OCI-LY1 (cell line): ENCODE data around the gene COPA.

Experiments used
- H2AFZ ChIP-seq: fragments of 200-600 bp; sonication (generic), shearing (Covaris generic); 2 replicates; pipeline ENCODE4 v1.6.0; 2014; ENCODE audit warnings: antibody characterized with exemption, mild to moderate bottlenecking, low read length
- H3F3A ChIP-seq: fragments of 200-600 bp; sonication (generic), shearing (Covaris generic); 2 replicates; pipeline ENCODE4 v1.6.0; 2014; ENCODE audit warnings: mild to moderate bottlenecking, antibody characterized with exemption, low read length, moderate library complexity; ENCODE audit not compliant: insufficient read depth
- H3K27ac ChIP-seq: fragments of 200-600 bp; sonication (generic); 2 replicates; pipeline ENCODE4 v1.5.1; 2014; ENCODE audit warnings: low read length, mixed run types, mild to moderate bottlenecking, low read depth; ENCODE audit not compliant: poor library complexity, severe bottlenecking
- H3K27me3 ChIP-seq: fragments of 200-600 bp; sonication (generic); 2 replicates; pipeline ENCODE4 v1.6.0; 2014; ENCODE audit warnings: antibody characterized with exemption, mild to moderate bottlenecking, low read length, moderate library complexity; ENCODE audit not compliant: insufficient read depth
- H3K36me3 ChIP-seq: fragments of 200-600 bp; sonication (generic); 2 replicates; pipeline ENCODE4 v1.6.1; 2014; ENCODE audit warnings: mild to moderate bottlenecking, antibody characterized with exemption, low read length, moderate library complexity, mixed read lengths; ENCODE audit not compliant: insufficient read depth
- H3K4me1 ChIP-seq: fragments of 200-600 bp; sonication (generic); 2 replicates; pipeline ENCODE4 v1.5.1; 2014; ENCODE audit warnings: mild to moderate bottlenecking, low read length, moderate library complexity; ENCODE audit not compliant: insufficient read depth, severe bottlenecking
- H3K4me2 ChIP-seq: fragments of 200-600 bp; sonication (generic), shearing (Covaris generic); 2 replicates; pipeline ENCODE4 v1.6.1; 2014; ENCODE audit warnings: low read length
- H3K4me3 ChIP-seq: fragments of 200-600 bp; sonication (generic); 2 replicates; pipeline ENCODE4 v1.5.1; 2014; ENCODE audit warnings: low read length, low read depth, mild to moderate bottlenecking, mixed read lengths; ENCODE audit not compliant: poor library complexity, severe bottlenecking
- H3K79me2 ChIP-seq: fragments of 200-600 bp; shearing (Covaris generic); 2 replicates; pipeline ENCODE4 v1.6.1; 2016; ENCODE audit warnings: mixed run types, low read length, mixed read lengths; ENCODE audit not compliant: insufficient read depth
- H3K9ac ChIP-seq: fragments of 200-600 bp; sonication (generic), shearing (Covaris generic); 2 replicates; pipeline ENCODE4 v1.6.1; 2014; ENCODE audit warnings: mild to moderate bottlenecking, low read length, mixed read lengths
- H3K9me2 ChIP-seq: fragments of 200-600 bp; sonication (generic), shearing (Covaris generic); 2 replicates; pipeline ENCODE4 v1.6.1; 2014; ENCODE audit warnings: low read depth, mild to moderate bottlenecking, low read length, mixed read lengths
- H3K9me3 ChIP-seq: fragments of 200-600 bp; shearing (Covaris generic); 2 replicates; pipeline ENCODE4 v1.6.1; 2014; ENCODE audit warnings: low read length, mixed read lengths
- H4K20me1 ChIP-seq: fragments of 200-600 bp; sonication (generic), shearing (Covaris generic); 2 replicates; pipeline ENCODE4 v1.6.0; 2016; ENCODE audit warnings: mild to moderate bottlenecking, low read length; ENCODE audit not compliant: insufficient read depth
- EZH2 ChIP-seq: fragments of 200-600 bp; sonication (generic), shearing (Covaris generic); IDR thresholded peaks from 2 replicates; pipeline ENCODE4 v1.8.0; 2017; ENCODE audit warnings: borderline replicate concordance, mixed run types, mild to moderate bottlenecking, antibody characterized with exemption, low read length, moderate library complexity, mixed read lengths
- TF ChIP-seq, protein P1 (sequence below): fragments of 200-600 bp; sonication (generic), shearing (Covaris generic); IDR thresholded peaks from 2 replicates; pipeline ENCODE4 v1.5.1; 2017; ENCODE audit warnings: mild to moderate bottlenecking, antibody characterized with exemption, low read length, moderate library complexity, mixed read lengths

The COPA gene

DNA sequence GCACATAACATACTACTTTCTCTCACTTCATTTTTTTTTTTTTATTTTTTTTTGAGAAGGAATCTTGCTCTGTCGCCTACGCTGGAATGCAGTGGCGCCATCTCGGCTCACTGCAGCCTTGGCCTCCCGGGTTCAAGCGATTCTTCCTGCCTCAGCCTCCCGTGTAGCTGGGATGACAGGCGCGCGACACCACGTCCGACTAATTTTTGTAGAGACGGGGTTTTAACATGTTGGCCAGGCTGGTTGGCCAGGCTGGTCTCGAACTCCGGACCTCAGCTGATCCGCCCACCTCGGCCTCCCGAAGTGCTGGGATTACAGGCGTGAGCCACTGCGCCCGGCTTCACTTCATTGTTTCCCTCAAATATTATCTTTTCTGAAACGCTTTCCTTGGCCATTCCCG, 57.5 kb downstream of the COPA start:
- Histone ChIP-seq H3K9me3 (no peaks in the 10 kb centered on the region), H2AFZ (no peak overlapping the region), H3K4me1 (peaks cover 17% of the 10 kb centered on the region), H4K20me1 (no peaks in the 10 kb centered on the region), H3K79me2 (0 out of 2 replicates have a peak, but pooled peaks cover 5% of the 10 kb centered on the region), H3K36me3 (peaks cover 40% of the 10 kb centered on the region), H3K9me2 (no peaks in the 10 kb centered on the region), H3K4me3 (peak overlapping the region; percentile 81), H3K9ac (no peak overlapping the region), H3K27ac (no peak overlapping the region), H3K27me3 (no peaks in the 10 kb centered on the region), H3K4me2 (peak overlapping the region; percentile 98), H3F3A (0 out of 2 replicates have a peak, but pooled peaks cover 5% of the 10 kb centered on the region)
- TF ChIP-seq, protein P1, sequence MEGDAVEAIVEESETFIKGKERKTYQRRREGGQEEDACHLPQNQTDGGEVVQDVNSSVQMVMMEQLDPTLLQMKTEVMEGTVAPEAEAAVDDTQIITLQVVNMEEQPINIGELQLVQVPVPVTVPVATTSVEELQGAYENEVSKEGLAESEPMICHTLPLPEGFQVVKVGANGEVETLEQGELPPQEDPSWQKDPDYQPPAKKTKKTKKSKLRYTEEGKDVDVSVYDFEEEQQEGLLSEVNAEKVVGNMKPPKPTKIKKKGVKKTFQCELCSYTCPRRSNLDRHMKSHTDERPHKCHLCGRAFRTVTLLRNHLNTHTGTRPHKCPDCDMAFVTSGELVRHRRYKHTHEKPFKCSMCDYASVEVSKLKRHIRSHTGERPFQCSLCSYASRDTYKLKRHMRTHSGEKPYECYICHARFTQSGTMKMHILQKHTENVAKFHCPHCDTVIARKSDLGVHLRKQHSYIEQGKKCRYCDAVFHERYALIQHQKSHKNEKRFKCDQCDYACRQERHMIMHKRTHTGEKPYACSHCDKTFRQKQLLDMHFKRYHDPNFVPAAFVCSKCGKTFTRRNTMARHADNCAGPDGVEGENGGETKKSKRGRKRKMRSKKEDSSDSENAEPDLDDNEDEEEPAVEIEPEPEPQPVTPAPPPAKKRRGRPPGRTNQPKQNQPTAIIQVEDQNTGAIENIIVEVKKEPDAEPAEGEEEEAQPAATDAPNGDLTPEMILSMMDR, result no peak
- no peak for TF ChIP-seq EZH2

DNA sequence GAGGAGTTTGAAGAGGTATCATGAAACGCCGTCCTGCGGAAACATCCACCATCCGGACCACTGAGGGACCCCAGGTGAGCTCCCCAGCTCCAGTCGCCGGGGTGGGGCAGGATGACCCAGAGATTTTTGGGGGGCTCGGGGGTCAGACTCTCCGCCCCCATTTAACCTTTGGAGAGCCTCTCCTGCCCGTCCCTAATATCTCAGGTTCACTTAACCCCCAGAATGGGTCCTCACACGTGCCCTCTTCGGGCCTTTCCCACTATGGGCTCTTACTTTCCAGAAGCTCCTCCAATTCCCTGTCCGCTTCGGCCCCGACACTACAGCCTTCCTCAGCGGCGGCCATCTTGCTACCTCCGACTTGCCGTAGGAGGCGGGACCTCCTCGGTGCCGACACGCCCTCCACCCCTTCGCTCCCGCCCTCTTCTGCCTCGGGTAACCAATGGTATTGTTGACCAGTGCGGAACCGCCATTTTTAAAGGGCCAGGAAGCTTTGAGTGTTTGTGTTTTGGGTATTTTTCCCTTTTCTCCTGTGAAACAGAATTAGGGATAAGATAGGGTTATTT, 58.2 kb downstream of the COPA start, which contains the start of gene PEX19:
TSS of gene PEX19 (minus strand) at position 352 of the 563 bp plus-strand sequence. CDS start at position 343, 9 bp downstream.
- peak within 1 kb of the TSS; percentile 98 for H3K4me2 ChIP-seq
- peaks cover 40% of the 10 kb centered on the region for H3K36me3 ChIP-seq
- peak within 1 kb of the TSS; percentile 85 for H3K9ac ChIP-seq
- H3K27ac ChIP-seq, result peak within 1 kb of the TSS; percentile 1
- 0 out of 2 replicates have a peak, but pooled peaks cover 5% of the 10 kb centered on the region for H3F3A ChIP-seq
- H3K79me2 ChIP-seq, result 0 out of 2 replicates have a peak, but pooled peaks cover 5% of the 10 kb centered on the region
- H3K9me2 ChIP-seq, result no peaks in the 10 kb centered on the region
- TF ChIP-seq, protein P1, result no peak
- no peak for TF ChIP-seq EZH2
- H3K9me3 ChIP-seq, result no peaks in the 10 kb centered on the region
- peaks cover 17% of the 10 kb centered on the region for H3K4me1 ChIP-seq
- peak within 1 kb of the TSS; percentile 81 for H3K4me3 ChIP-seq
- no peaks in the 10 kb centered on the region for H3K27me3 ChIP-seq
- H2AFZ ChIP-seq, result peak within 1 kb of the TSS; percentile 12; the same call in 1 of the 2 replicates
- H4K20me1 ChIP-seq, result no peaks in the 10 kb centered on the region

DNA sequence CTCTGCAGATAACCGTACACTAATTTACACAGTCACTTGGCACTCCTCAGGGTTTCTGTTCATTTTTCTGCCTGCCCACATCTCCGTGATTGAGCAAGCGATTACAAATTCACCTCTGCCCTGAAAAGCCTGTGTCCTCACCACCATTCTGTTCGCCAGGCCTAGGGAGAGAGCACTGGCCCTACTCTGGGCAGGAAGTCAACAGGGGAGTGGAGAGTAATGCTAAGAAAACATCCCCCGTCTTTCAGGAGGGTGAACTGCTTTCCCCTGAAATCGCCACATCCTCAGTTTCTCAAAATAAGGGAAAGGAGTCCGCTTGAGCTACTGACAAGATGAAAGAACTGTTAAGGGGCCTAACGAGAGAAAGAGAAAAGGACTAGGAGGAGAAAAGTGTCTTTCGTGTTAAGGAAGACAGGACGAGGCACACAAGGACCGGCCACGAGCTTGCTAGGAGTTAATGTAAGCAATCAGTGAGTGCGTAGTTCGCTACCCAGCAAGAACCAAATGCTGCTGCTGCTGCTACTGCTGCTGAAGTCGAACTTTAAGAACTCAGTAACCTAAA, 58.7 kb downstream of the COPA start:
- Histone ChIP-seq H3K4me3 (peak overlapping the region; percentile 81), H3F3A (0 out of 2 replicates have a peak, but pooled peaks cover 5% of the 10 kb centered on the region), H3K36me3 (peaks cover 40% of the 10 kb centered on the region; the same call in 1 of the 2 replicates), H3K4me1 (peaks cover 17% of the 10 kb centered on the region), H3K9ac (peak overlapping the region; percentile 85), H3K4me2 (peak overlapping the region; percentile 98), H4K20me1 (no peaks in the 10 kb centered on the region), H3K9me3 (no peaks in the 10 kb centered on the region), H3K27me3 (no peaks in the 10 kb centered on the region), H3K79me2 (0 out of 2 replicates have a peak, but pooled peaks cover 5% of the 10 kb centered on the region), H3K9me2 (no peaks in the 10 kb centered on the region), H3K27ac (peak overlapping the region; percentile 1), H2AFZ (peak overlapping the region; percentile 12; the same call in 1 of the 2 replicates)
- TF ChIP-seq EZH2, result no peak
- TF ChIP-seq, protein P1, result no peak
